Activated effector memory CD4-positive, alpha-beta T cell treated with Interleukin-2 at 50 U/mL for 16 hours (primary cell): ENCODE data around the gene WTAP.
"Not testable (repeated sequence)": the region's sequence is repeated elsewhere in the genome, so short reads cannot be mapped to it uniquely, and the experiment has no call there.

Source experiments
- DNase-seq: peaks from one replicate; pipeline ENCODE4 v3.0.0-alpha.2; 2020

Gene WTAP

GRCh38 chr6:159762681-159763293, 35.5 kb downstream of the WTAP start:
- no peak for DNase-seq

DNA sequence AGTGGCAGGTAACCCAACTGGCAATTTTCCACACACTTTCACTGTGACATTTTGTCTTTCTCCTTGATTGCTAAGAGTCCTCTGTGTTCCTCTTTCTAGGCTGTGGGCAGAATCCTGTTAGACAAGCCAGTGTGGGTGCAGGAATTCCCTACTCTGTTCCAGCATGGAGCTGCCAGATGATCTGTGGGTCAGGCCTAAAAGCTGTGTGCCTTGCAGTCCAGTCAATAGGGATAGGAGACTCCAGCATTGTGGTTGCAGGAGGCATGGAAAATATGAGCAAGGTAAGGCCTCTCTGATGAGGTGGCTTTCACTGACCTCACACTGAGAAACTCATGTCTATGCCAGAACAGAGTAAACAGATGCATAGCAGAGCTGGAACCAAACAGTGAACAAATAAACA, 39.6 kb downstream of the WTAP start:
- no peak for DNase-seq

GRCh38 chr6:159769470-159769869, 42.2 kb downstream of the WTAP start:
- DNase-seq: no peak

DNA sequence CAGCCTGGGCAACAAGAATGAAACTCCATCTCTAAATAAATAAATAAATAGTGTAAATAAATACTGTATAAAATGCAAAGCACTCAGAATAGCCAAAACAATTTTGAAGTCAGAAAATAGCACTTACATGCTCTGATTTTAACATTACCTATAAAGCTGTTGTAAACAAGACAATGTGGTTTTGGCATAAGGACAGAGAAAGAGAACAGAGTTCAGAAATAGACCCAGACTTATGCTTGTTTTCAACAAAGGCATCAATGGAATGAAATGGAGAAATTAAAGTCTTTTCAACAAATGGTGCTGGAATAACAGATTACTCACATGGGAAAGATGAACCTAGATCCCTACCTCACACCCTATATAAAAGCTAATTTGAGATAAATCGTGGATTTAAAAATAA, 44.9 kb downstream of the WTAP start:
- no peak for DNase-seq

DNA sequence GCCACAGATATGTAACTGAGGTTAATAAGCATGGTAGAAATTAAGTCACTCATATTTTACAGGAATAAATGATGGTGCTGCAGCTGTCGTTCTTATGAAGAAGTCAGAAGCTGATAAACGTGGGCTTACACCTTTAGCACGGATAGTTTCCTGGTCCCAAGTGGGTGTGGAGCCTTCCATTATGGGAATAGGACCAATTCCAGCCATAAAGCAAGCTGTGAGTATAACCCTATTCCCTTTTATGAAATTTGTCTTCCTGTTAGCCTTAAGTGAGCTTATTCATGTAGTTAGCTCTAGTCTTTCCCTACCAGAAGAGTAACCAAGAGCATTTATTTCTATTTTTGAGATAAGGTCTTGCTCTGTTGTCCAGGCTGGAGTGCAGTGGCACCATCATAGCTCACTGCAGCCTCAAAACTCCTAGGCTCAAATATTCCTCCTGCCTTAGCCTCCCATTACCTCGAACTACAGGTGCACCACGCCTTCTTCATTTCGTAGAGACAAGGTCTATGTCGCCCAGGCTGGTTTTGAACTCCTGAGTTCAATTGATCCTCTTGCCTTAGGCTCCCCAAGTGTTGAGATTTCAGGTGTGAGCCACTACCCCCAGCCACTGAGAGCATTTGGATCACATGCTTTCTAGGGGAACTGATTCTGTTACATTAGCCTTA, 50.1 kb downstream of the WTAP start:
- DNase-seq: no peak

DNA sequence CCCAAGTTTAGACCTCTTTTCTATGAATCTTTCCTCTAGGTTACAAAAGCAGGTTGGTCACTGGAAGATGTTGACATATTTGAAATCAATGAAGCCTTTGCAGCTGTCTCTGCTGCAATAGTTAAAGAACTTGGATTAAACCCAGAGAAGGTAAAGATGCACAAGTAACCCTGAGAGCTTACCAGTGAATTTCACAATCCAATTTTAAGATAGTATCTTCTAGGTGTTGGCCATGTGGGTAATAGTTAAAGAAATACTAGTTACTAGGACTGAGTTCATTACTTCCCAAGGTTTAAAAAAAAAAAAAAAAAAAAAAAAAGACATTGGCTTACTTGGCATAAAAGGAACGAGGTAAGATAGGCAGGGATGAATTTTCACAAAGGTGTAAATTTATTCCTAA, 50.8 kb downstream of the WTAP start:
- no peak for DNase-seq

GRCh38 chr6:159778542-159779103, 51.3 kb downstream of the WTAP start:
- no peak for DNase-seq

GRCh38 chr6:159788276-159788675, 61.0 kb downstream of the WTAP start:
- peak; percentile 2 for DNase-seq

DNA sequence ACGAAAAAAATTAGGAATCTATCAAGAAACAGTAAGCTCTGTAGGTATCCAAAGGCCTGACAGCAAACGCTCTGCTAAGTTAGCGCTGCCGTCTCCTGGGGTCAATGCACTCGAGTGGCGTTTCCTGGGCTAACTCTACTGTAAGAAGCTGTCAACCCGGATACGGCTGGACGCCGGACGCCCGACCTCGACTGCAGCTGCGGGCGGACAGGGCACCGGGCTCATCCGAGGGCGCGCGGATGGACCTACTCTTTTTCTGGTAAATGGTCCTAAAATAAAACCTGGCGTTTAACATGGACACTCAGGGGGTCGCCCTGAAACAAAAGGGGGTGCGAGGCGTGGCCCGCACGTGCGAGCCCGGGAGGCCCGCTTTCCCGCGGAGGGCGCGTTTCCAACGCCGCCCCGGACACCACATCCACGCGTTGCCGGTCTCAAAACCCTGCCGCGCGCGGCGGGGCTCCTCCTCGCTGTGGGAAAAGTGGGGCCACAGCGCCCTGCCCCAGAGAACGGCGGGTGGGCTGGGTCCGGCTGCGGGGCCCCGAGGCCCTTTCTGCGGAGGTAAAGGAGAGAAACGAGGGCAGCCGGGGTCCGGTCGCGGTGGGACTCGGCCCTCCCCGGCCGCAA, 61.6 kb downstream of the WTAP start:
- no peak for DNase-seq

DNA sequence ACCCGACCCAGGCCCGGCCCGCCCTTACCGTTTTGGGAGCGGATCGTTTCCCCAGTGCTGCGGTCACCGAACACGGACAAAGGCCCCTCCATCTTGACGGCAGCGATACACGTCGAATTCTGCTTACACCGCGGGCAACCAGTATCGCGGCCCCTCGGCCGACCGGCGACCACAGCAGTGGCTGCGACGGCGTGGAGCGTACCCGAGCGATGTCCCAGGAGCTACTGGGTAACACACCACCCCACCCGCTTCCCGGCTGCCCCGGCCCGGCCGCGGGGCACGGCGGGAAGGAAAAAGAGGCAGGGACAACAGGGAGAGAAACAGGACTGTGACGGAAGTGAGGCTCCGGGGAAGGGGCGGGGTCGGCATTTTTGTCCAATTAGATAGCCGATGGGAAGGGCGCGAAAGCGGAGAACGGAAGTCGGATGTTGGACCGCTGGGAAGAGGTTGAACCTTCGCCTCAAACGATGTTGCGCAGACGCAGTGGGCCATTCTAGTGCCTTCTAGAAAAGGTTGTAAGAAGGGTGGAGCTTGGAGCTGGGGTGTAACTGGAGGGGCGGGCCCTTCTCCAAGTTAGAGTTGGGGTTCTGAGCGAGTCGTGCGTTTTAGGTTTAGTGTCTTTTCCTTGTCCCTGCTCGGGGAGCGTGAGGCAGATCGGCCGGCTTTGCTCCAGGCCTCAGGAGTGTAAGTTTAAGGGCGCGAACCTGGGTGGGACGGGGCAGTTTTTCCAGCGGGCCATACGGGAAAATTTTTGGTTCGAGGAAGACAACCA, 62.3 kb downstream of the WTAP start, which contains the start of gene TCP1:
Gene TCP1 (minus strand): TSS at position 226 of the 772 bp plus-strand sequence. CDS start 134 bp downstream, at position 92.
- peak; percentile 99 for DNase-seq

- DNase-seq: peak; percentile 81
These were observed 63.0 kb downstream of the WTAP start, which contains the start of gene MRPL18 for GRCh38 chr6:159790149-159790955. MRPL18 (plus strand) TSS chr6:159790467; CDS start chr6:159790588, 121 bp downstream.

DNA sequence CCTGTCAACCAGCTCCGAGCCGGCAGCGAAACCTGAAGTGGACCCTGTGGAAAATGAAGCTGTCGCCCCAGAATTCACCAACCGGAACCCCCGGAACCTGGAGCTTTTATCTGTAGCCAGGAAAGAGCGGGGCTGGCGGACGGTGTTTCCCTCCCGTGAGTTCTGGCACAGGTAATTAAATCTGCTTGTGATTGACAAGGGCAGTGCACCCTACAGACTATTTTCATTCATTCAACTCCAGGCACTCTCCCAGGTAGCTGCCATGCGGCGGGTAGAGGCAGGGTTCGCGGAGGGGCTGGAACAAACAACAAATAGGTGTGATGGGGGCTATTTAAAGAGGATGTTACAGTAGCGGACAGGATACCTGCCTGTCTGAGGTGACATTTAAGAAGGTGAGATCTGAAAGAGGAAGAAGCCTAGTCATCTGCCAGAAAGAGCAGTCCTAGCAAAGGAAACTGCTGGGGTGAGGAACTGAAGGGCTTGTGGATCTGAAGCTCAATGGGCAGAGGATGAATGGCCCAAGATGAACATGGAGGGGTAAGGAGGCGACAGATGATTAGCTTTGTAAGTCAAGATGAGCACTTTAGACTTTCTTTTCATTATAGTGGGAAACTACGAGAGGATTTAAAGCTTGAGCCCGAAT, 63.8 kb downstream of the WTAP start:
- DNase-seq: no peak

GRCh38 chr6:159794976-159795375, 67.7 kb downstream of the WTAP start:
- DNase-seq: not testable (repeated sequence)

- no peak for DNase-seq
These were observed 70.2 kb downstream of the WTAP start for GRCh38 chr6:159797554-159797953.

DNA sequence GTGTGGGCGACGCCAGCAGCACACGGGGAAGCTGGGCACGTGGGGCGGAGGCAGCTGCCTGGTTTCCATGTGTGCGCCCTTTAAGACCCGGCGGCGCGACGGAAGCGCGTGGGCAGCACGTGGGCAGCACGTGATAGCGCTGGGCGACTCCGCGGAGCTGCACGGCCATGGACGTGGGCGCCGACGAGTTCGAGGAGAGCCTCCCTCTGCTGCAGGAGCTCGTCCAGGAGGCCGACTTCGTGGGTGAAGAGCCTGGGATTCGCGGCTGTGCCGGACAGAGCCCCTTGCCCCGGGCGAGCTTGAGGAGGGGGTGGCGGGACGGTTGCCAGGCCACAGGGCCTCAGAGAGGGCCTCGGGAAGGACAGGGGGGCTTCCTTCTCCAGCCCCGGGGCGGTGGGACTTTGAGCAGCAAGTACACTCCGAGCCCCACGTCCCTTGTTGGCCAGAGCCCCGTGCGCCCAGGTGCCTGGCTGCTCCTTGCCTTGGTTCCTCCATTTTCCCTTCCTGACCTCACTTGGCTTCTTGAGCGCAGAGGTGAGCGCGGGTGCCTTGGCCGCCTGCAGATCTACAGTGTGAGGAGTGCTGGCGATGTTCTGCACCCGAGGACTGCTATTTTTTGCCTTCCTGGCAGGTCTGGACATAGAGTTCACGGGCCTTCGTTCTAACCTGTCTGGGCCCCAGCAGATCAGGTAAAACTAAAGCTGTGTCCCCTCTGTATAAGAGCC, 73.0 kb downstream of the WTAP start, which contains the start of gene PNLDC1:
Gene PNLDC1 (plus strand): TSS at position 136 of the 725 bp plus-strand sequence. CDS start 32 bp downstream, at position 168.
- DNase-seq: no peak

DNA sequence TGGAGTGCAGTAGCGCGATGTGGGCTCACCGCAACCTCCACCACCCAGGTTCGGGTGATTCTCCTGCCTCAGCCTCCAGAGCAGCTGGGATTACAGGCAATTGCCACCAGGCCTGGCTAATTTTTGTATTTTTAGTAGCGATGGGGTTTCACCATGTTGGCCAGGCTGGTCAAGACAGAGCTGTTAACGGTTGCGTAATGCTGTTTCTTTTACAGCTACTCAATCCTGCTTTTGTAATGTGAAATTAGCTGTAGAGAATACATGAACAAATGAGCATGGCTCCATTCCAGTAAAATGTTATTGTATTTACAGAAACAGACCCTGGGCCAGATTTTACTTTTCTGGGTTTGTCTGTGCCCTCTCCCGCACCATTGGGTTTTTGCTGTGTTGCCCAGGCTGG, 74.6 kb downstream of the WTAP start:
- no peak for DNase-seq

GRCh38 chr6:159804504-159804903, 77.2 kb downstream of the WTAP start:
- DNase-seq: no peak

DNA sequence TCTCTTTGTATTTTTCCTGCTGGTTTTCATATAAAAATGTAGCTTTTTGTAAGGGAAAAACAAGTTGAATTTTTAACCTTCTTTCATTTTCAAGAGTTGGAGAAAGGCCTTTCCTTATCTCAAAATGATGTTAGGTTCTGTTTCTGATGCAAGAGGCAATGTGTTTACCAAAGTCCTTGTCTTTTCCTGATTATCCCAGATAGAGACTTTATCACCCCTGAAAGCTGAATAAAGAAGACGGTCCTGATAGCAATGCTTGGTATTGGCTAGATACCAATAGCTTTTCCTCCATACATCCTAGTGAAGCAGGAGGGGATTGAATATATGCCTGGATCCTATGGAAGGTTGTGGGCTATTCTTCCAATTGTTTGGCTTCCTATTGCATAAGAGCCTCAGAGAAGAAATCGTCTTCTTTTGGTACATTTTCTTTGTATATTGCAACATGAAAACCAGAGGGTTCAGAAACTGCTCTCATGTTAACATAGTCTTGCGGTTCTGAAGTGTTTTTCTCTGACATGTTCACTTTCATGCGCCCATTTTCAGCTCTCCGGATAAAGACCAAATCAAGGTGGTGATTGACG, 78.2 kb downstream of the WTAP start:
- DNase-seq: no peak
